SK-N-SH treated with all-trans-retinoic acid at 6 μM for 48 hours (cell line): Measurements from ENCODE around the gene CCDC183.

ENCODE experiments used
- ATAC-seq: fragments of 200-7000 bp; cut with Tn5 transposase; 3 replicates; pipeline ENCODE4 v1.9.1; 2020; ENCODE audit warnings: mild to moderate bottlenecking, moderate library complexity
- BACH2 ChIP-seq: fragments of 250-450 bp; sonication (Bioruptor Pico); IDR thresholded peaks from 2 replicates; pipeline ENCODE4 v1.9.0; 2021; ENCODE audit warnings: mild to moderate bottlenecking, borderline replicate concordance
- CREB5 ChIP-seq: fragments of 250-450 bp; sonication (Bioruptor Pico); IDR thresholded peaks from 2 replicates; pipeline ENCODE4 v1.5.1; 2020; ENCODE audit warnings: low read depth, mild to moderate bottlenecking, moderate library complexity
- CSDC2 ChIP-seq: fragments of 250-450 bp; sonication (Bioruptor Pico); IDR thresholded peaks from 2 replicates; pipeline ENCODE4 v1.5.0; 2020; ENCODE audit warnings: mild to moderate bottlenecking, moderate library complexity
- CSRNP3 ChIP-seq: fragments of 250-450 bp; sonication (Bioruptor Pico); IDR thresholded peaks from 2 replicates; pipeline ENCODE4 v1.5.1; 2021; ENCODE audit warnings: mild to moderate bottlenecking, moderate library complexity
- ESRRG ChIP-seq: fragments of 250-450 bp; sonication (Bioruptor Pico); IDR thresholded peaks from 2 replicates; pipeline ENCODE4 v1.6.1; 2021; ENCODE audit warnings: mild to moderate bottlenecking
- GLIS3 ChIP-seq: fragments of 250-450 bp; sonication (Bioruptor Pico); IDR thresholded peaks from 2 replicates; pipeline ENCODE4 v1.5.0; 2020; ENCODE audit warnings: mild to moderate bottlenecking, moderate library complexity
- ISL1 ChIP-seq: fragments of 250-450 bp; sonication (Bioruptor Pico); IDR thresholded peaks from 2 replicates; pipeline ENCODE4 v2.1.2; 2022; ENCODE audit warnings: mild to moderate bottlenecking, moderate library complexity
- OSR1 ChIP-seq: fragments of 250-450 bp; sonication (Bioruptor Pico); IDR thresholded peaks from 2 replicates; pipeline ENCODE4 v1.8.0; 2022; ENCODE audit warnings: moderate library complexity, mild to moderate bottlenecking, inconsistent platforms
- POU6F1 ChIP-seq: fragments of 250-450 bp; sonication (Bioruptor Pico); IDR thresholded peaks from 2 replicates; pipeline ENCODE4 v1.8.0; 2021; ENCODE audit warnings: low read depth, mild to moderate bottlenecking, moderate library complexity, borderline replicate concordance
- PPARA ChIP-seq: fragments of 250-450 bp; sonication (Bioruptor Pico); IDR thresholded peaks from 2 replicates; pipeline ENCODE4 v1.5.0; 2020; ENCODE audit warnings: mild to moderate bottlenecking, borderline replicate concordance
- RARB ChIP-seq: fragments of 250-450 bp; sonication (Bioruptor Pico); IDR thresholded peaks from 2 replicates; pipeline ENCODE4 v1.8.0; 2021; ENCODE audit warnings: mild to moderate bottlenecking, moderate library complexity
- TSHZ2 ChIP-seq: fragments of 250-450 bp; sonication (Bioruptor Pico); IDR thresholded peaks from 2 replicates; pipeline ENCODE4 v1.5.0; 2020; ENCODE audit warnings: mild to moderate bottlenecking, moderate library complexity
- ZC3H10 ChIP-seq: fragments of 250-450 bp; sonication (Bioruptor Pico); IDR thresholded peaks from 2 replicates; pipeline ENCODE4 v1.5.1; 2021; ENCODE audit warnings: mild to moderate bottlenecking, moderate library complexity
- ZFP3 ChIP-seq: fragments of 250-450 bp; sonication (Bioruptor Pico); IDR thresholded peaks from 2 replicates; pipeline ENCODE4 v1.5.0; 2020; ENCODE audit warnings: mild to moderate bottlenecking, moderate library complexity
- ZFP30 ChIP-seq: fragments of 450-650 bp; formaldehyde crosslinking; IDR thresholded peaks from 2 replicates; pipeline ENCODE4 v1.5.0; 2022; ENCODE audit warnings: mild to moderate bottlenecking, moderate library complexity
- ZNF565 ChIP-seq: fragments of 450-650 bp; formaldehyde crosslinking; conservative IDR thresholded peaks from 2 replicates; pipeline ENCODE4 v1.5.0; 2020; ENCODE audit warnings: low read depth, mild to moderate bottlenecking, moderate library complexity
- ZNF70 ChIP-seq: fragments of 450-650 bp; formaldehyde crosslinking; IDR thresholded peaks from 2 replicates; pipeline ENCODE4 v1.5.0; 2020; ENCODE audit warnings: mild to moderate bottlenecking, moderate library complexity
- ZNF8 ChIP-seq: fragments of 450-650 bp; formaldehyde crosslinking; IDR thresholded peaks from 2 replicates; pipeline ENCODE4 v1.5.0; 2020; ENCODE audit warnings: mild to moderate bottlenecking, moderate library complexity
- TF ChIP-seq, protein P1 (sequence below): fragments of 250-450 bp; sonication (Bioruptor Pico); IDR thresholded peaks from 2 replicates; pipeline ENCODE4 v1.8.0; 2020; ENCODE audit warnings: mild to moderate bottlenecking, moderate library complexity, borderline replicate concordance

CCDC183 gene

DNA sequence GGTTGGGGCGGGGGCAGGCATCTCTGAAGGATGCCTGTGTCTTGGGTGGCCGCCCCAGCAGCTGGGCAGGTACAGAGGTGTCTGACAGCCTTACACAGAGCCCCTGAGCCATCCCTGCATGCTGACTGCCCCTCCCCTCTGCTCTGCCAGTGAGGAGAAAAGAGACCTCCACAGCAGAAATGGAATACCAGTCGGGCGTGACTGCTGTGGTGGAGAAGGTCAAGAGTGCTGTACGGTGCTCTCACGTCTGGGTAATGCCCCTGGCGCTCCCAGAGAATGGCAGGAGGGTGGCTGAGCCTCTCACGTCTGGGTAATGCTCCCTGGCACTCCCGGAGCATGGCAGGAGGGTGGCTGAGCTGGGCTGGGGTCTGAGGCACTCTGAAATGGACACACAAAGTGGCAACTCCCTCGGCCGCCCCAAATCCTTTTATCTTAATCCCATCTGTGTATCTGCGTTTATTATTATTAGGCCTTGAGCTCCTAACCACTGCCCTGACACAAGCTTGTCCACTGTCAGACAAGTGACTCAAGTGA lies 9.1 kb downstream of the CCDC183 start:
- ATAC-seq = no peak
- TF ChIP-seq GLIS3 (CRISPR knock-in tag) (no peak), CREB5 (CRISPR knock-in tag) (no peak), RARB (CRISPR knock-in tag) (no peak), CSRNP3 (CRISPR knock-in tag) (no peak), ZNF565 (CRISPR knock-in tag) (no peak), ZNF8 (CRISPR knock-in tag) (no peak), BACH2 (CRISPR knock-in tag) (no peak), POU6F1 (no peak), ZFP3 (no peak), ZNF70 (CRISPR knock-in tag) (no peak), ESRRG (CRISPR knock-in tag) (no peak), TSHZ2 (CRISPR knock-in tag) (no peak)
- TF ChIP-seq, protein P1, sequence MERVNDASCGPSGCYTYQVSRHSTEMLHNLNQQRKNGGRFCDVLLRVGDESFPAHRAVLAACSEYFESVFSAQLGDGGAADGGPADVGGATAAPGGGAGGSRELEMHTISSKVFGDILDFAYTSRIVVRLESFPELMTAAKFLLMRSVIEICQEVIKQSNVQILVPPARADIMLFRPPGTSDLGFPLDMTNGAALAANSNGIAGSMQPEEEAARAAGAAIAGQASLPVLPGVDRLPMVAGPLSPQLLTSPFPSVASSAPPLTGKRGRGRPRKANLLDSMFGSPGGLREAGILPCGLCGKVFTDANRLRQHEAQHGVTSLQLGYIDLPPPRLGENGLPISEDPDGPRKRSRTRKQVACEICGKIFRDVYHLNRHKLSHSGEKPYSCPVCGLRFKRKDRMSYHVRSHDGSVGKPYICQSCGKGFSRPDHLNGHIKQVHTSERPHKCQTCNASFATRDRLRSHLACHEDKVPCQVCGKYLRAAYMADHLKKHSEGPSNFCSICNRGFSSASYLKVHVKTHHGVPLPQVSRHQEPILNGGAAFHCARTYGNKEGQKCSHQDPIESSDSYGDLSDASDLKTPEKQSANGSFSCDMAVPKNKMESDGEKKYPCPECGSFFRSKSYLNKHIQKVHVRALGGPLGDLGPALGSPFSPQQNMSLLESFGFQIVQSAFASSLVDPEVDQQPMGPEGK (CRISPR knock-in tag) = no peak

- no peak for ATAC-seq
- TF ChIP-seq ZC3H10 (CRISPR knock-in tag) = no peak
- TF ChIP-seq PPARA (CRISPR knock-in tag) = no peak
- TF ChIP-seq OSR1 (CRISPR knock-in tag) = no peak
- no peak for TF ChIP-seq ISL1 (CRISPR knock-in tag)
- TF ChIP-seq POU6F1 = no peak
These were observed 9.9 kb downstream of the CCDC183 start for GRCh38 chr9:136806067-136806466.

DNA sequence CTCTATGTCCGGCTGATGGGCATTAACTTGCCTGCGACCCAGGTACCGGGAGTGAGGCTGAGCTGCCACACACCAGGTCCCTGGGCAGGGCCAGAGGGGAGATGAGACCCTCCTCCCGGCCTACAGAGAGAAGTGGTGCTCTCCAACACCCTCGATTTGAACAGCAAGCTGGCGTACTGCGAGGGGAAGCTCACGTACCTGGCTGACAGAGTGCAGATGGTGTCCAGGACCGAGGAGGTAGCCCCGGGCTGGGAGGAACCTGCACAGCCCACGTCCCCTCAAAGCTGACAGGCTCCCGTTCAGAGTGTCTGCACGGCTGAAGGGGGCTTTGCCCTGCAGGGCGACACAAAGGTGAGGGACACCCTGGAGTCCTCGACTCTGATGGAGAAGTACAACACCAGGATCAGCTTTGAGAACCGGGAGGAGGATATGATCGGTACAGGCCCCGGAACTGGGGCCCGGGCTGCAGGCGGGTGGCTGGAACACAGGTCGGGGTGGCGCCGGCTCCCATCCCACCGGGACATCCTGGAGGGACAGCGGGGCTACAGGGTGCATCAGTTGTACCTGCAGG lies 10.6 kb downstream of the CCDC183 start:
- peak; percentile 14 for ATAC-seq
- no peak for TF ChIP-seq ISL1 (CRISPR knock-in tag)
- TF ChIP-seq ESRRG (CRISPR knock-in tag) = no peak
- TF ChIP-seq BACH2 (CRISPR knock-in tag) = no peak
- TF ChIP-seq CREB5 (CRISPR knock-in tag) = no peak
- no peak for TF ChIP-seq CSDC2 (CRISPR knock-in tag)
- no peak for TF ChIP-seq ZFP30 (CRISPR knock-in tag)
- no peak for TF ChIP-seq TSHZ2 (CRISPR knock-in tag)
- TF ChIP-seq ZC3H10 (CRISPR knock-in tag) = no peak
- no peak for TF ChIP-seq CSRNP3 (CRISPR knock-in tag)
